ENCODE measurements around the gene MPO.

Gene MPO

DNA sequence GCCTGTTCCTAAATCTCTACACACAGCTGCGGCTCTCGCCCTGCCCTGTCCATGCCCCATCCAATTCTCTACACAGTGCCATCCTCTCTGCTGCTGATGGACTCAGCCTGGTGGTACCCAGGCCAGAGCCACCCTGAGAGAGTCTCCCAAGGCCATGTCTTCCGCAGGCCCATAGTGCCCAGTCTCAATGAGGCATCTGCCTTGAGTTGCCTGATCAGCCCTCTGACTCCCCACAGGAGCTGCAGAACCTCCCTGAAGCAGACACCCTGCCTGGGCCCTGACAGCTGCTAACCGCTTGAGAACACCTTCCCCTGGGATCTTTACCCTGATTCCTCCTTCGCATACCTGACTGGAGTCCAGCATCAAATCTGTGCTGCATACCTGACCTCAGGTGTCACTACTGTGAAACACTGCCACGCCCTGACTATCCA is 34.6 kb upstream of the MPO start:
- no peak for TF ChIP-seq POLR2A (IDR thresholded peaks at IDR 0.05; ENCODE audit: low read depth, low read length)
- no peak for DNase-seq (ENCODE audit: insufficient read length, low spot score)
- no peak for FAIRE-seq

DNA sequence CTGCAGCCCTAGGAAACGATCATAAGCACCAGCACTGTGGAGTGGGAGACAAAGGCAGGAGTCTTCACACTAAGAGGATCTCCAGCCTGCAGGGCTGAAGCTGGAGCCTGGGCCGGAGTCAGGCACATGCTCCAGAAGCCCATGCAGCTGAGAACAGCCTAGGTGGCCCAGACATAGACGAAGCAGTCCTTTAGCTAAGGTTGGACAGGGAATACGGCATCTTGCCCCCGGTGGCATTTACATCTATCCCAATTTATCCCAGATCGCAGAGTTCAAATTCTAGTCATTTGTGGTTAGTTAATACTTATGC is 33.9 kb upstream of the MPO start:
- no peak for TF ChIP-seq POLR2A (IDR thresholded peaks at IDR 0.05; ENCODE audit: low read depth, low read length)
- DNase-seq (ENCODE audit: insufficient read length, low spot score) (no peak), FAIRE-seq (no peak)

DNA sequence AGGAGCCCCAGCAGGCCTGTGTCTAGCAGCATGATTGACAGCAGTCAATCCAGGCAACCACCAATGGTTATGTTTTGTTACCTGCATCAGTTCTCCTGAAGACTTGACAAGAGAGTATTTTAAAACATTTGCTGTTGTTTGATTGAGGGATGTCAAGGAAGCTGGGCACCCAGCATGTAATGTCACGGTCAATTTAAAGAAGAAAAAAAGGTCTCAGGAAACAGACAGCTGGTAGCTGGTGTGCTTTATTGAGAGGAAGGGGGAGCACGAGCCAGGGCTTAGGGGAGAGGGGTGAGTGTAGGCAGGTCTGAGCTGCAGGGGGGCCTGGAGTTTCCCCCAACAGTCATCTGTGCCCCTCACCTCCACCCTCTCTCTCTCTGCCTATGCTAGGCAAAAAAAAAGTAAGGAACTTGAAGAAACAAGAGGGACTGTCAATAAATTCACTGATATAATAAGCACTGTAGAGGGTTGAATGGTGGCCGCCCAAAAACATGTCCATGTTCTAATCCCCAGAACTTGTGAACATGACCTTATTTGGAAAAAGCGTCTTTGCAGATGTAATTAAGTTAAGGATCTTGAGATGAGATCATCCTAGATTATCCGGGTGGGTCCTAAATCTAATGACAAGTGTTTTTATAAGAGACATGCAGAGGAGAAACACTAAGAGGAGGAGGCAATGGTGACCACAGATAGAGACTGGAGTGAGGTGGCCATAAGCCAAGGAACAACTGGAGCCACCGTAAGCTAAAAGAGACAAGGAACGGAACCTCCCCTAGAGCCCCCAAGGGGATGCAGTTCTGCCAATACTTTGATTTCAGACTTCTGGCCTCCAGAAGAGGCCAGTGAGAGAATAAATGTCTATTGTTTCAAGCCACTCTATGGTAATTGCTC is 33.3 kb upstream of the MPO start:
- FAIRE-seq = no peak
- no peak for DNase-seq (ENCODE audit: insufficient read length, low spot score)
- no peak for TF ChIP-seq POLR2A (IDR thresholded peaks at IDR 0.05; ENCODE audit: low read depth, low read length)

DNA sequence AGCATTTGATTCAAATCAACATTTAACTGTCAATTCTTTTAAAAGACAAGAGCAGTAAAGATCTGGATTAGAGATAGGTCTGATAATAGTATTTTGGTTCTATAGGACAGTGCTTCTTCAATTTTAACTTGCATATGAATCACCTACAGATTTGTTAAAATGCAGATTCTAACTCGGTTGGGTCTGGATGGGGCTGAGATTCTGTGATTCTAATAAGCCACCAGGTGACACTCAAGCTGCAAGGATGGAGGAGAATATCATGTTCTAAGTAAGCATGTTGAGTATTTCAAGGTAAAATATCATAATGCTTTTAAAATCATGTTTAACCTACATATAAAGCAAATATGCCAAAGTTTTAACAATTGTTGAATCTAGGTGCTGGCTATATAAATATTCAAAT is 32.1 kb upstream of the MPO start:
- no peak for TF ChIP-seq POLR2A (IDR thresholded peaks at IDR 0.05; ENCODE audit: low read depth, low read length)
- DNase-seq (ENCODE audit: insufficient read length, low spot score) = no peak
- FAIRE-seq = no peak

DNA sequence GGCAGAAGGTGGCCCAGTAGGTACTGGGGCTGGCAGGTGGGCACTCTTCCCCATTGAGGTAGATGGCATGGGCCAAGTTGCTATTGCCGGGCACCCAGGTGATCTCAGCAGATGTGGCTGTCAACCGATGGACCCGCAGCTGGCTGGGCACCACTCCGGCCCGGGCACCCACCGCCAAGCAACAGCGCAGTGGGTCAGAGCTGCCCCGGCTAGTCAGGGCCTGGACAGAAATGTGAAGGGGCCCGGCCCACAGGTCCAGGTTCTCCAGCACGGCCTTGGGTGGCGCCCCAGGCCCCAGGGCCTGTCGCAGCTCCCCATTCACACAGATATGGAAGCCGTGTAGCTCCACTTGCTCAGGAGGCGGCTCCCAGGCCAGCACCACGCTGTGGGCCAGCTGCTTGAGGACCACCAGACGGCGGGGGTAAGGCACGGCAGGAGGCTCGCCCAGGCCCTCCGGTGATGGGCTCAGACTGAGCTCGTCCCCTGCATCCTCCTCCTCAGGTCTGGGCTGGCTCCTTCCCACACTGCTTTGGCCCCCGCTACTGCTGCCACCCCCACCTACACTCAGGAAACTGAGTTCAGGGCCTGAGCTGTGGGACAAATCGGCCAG is 31.4 kb upstream of the MPO start:
- TF ChIP-seq POLR2A (IDR thresholded peaks at IDR 0.05; ENCODE audit: low read depth, low read length) = no peak
- DNase-seq (ENCODE audit: insufficient read length, low spot score) (no peak), FAIRE-seq (no peak)

DNA sequence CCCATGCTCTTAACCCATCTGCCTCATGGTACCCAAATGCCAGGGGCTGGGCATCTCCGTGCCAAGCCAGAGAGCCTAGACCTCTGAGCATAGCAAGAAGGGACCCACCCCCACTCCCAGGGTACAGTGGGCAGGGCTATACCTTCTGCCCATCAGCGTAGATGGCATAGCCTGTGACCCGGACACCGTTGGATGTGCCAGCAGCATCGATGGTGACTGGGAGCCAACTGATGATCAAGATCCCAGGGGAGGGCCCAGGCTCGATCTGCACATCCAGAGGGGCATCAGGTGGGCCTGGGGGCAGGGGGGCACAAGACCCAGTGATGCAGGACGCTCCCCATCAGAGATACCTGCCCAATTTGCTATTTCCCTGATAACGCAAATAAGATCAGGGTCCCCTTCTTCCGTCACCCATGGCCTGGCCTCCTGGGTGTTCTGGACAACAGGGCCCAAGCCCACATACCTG is 30.7 kb upstream of the MPO start:
- TF ChIP-seq POLR2A (IDR thresholded peaks at IDR 0.05; ENCODE audit: low read depth, low read length) = no peak
- FAIRE-seq (no peak), DNase-seq (ENCODE audit: insufficient read length, low spot score) (no peak)

DNA sequence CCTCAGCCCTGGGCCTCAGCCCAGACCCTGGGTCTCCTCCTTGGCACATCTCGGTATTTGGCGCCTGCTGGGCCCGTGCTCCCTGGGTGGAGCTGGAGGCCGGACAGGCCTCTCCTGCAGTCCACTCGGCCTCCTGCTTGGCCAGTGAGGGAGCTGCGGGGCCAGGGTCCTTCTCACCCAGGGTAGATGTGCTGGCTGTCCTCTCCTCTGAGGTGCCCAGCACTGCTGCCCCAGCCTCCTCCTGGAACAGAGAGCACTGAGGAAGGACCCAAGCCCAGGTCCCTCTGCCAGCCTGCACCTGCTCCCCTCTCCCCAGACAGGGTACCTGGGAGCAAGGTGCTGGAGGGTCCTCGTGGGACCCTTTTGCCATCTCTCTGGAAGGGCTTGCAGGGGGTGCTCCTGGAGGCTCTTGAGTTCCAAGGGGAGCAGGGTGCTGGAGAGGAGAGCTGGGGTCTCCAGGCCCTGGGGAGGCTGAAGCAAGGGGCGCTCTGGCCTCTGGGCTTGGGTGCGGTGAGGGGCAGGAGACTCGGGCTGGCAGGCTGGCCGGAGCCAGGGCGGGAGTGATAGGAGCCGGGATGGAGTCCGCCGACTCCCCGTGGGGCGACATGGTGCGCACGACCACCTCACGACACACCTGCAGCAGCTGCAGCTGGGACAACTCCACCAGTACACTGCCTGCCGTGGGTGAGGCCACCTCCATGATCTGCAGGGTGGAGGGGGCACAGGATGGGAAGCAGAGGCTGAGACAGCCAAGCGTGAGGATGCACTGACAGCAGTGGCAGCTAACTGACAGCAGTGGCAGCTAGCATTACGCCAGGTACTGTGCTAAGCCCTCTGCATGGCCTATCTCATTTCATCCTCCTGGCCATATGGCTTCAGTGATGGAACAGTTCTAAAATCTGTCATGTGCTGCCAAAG is 30.0 kb upstream of the MPO start:
- no peak for TF ChIP-seq POLR2A (IDR thresholded peaks at IDR 0.05; ENCODE audit: low read depth, low read length)
- no peak for DNase-seq (ENCODE audit: insufficient read length, low spot score)
- FAIRE-seq = no peak

DNA sequence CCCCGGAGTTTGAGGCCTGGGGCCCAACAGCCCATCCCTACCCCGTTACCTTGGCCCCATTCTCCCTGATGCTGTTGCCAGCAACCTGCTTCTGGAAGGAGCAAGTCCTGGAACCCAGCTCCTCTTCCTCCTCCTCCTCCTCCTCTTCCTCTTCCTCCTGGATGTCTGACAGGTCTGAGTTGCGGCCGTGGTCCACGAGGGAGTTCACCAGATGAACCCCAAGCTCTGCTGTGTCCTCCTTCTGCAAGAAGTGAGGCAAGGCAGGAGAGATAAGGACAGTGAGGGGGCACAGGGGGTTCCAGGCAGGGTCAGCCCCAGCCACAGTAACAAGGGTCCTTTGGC is 29.2 kb upstream of the MPO start:
- no peak for TF ChIP-seq POLR2A (IDR thresholded peaks at IDR 0.05; ENCODE audit: low read depth, low read length)
- no peak for DNase-seq (ENCODE audit: insufficient read length, low spot score)
- FAIRE-seq = no peak

DNA sequence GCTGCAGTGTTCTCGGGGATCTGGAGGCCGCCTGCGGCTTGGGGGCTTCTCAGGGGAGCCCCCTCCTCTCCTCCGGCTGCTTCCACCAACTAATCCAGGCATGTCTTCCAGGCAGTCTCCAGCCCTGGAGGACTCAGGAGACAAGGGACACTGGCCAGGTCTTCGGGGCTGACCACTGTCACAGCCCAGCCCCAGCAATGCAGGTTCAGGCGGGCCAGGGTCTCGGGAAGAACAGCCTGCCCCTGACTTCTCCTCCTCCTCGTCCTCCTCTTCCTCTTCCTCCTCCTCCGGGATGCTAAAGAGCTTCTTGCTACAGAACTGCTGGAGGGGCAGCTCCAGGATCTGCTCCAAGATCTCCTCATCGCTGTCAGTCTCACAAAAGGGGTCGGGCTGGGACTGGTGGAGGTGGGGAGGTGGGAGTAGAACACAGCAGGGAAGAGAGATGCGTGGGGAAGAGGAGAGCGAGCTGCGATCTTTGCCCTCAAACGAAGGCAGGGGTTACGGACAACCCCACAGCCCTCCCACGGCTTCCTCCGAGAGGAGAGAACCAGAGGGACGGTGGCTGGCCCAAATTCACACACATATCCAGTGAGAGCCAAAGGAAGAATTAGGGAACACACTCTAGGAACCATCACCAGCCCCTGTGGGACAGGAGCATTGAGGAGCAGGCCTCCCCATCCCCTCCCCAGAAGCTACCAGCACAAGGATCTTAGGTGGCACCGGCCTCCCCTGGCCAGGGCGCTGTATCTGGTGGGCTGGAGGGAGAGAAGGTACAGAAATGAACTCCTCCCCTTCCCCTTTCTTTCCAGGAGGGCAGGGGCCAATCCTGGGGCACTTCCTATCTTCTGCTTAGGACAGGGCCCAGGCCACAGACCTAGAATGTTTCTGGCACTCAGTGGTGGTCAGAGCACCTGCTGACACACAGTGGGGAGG is 28.5 kb upstream of the MPO start:
- no peak for FAIRE-seq
- DNase-seq (ENCODE audit: insufficient read length, low spot score) = no peak
- no peak for TF ChIP-seq POLR2A (IDR thresholded peaks at IDR 0.05; ENCODE audit: low read depth, low read length)

DNA sequence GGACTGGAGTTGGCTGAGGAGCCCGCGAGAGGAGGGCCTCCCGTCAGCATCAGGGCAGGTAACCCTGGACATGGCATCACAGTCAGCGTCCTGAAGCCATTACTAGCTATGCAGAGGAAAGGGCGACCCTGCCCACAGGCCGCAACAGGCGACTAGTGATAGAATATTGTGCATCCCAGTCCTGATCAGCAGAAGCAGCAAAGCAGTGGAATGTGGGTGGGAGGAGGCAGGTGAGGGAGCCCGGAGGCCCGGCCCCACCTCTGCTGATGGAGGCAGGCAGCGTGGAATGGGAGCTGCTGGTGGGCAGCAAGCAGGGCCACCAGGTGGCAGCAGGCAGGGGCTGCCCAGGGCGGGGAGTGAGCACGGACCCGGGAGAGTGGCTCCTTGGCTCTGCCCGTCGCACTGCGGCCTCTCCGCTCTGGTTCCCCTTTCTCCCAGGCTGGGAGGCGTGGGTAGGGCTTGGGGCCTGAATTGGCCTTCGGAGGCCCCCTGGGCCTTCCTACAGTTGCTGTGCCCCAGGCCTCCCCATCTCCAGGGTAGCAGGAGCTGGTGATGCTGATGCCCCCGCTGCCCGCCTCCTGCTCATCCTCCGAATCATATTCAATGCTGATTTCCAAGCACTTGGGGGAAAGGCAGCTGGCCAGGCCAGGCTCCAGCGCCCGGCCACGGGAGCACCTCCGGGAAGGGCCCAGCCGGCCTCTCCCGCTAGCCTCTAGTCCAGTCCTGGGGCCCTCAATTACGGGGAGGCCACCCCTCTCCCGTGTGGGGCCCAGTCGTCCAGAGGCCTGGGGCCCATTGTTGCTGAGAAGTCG is 27.6 kb upstream of the MPO start:
- TF ChIP-seq POLR2A (IDR thresholded peaks at IDR 0.05; ENCODE audit: low read depth, low read length) = no peak
- FAIRE-seq (no peak), DNase-seq (ENCODE audit: insufficient read length, low spot score) (no peak)

DNA sequence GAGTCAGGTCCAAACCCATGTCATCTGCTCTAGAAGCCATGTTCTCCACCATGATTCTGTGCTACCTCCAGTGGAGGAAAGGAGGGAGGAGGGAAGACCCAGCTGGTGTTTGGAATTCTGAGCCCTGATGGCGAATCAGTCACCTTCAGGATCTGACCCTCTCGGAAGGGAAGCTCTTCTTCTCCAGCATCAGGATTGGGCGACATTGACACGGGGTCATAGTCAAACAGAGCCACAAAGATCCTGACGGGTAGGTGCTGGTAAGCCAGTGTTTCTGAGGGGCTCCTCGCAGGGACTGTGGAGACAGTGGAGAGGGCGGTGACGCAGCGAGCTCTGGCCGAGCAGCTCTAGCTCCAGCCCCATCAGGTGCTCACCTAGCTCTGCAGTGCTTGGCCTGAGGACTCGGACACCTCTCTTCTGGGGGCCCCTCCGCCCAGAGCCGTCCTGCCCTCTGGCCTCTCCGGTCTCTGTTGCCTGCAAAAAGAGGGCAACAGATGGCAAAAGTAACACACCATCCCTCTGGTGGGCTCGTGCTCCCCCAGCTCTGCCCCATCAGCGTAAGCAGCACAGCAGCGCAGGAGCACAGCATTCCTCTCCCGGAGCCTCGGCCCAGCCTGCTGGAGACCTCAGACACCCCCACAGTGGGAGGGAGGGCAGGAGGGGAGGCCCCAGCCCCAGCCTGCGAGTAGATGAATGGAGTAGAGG is 26.9 kb upstream of the MPO start:
- FAIRE-seq (no peak), DNase-seq (ENCODE audit: insufficient read length, low spot score) (no peak)

More for the DNA sequence above, 26.9 kb upstream of the MPO start:
- no peak for TF ChIP-seq POLR2A (IDR thresholded peaks at IDR 0.05; ENCODE audit: low read depth, low read length)

Data from H54 (cell line).